Trophoblast cell (in vitro differentiated cells and primary cell): ENCODE measurements around the gene CALN1.

Source experiments
- DNase-seq, 2 donors: peaks; one replicate each; pipeline ENCODE4 v3.0.0-alpha.2; 2016
- H2AFZ ChIP-seq: 2 replicates; pipeline ENCODE4 v1.6.1; 2013; ENCODE audit warnings: low read length, moderate library complexity, mild to moderate bottlenecking; ENCODE audit not compliant: insufficient read depth, poor library complexity
- H2AK5ac ChIP-seq: 2 replicates; pipeline ENCODE4 v1.6.1; 2013; ENCODE audit warnings: mild to moderate bottlenecking, low read length
- H2BK120ac ChIP-seq: 2 replicates; pipeline ENCODE4 v1.6.1; 2013; ENCODE audit warnings: low read length, mild to moderate bottlenecking, moderate library complexity; ENCODE audit not compliant: insufficient read depth, poor library complexity
- H2BK12ac ChIP-seq: 2 replicates; pipeline ENCODE4 v1.6.1; 2013; ENCODE audit warnings: mild to moderate bottlenecking, low read length, moderate library complexity
- H2BK5ac ChIP-seq: 2 replicates; pipeline ENCODE4 v1.6.1; 2013; ENCODE audit warnings: low read length, low read depth, moderate library complexity, mild to moderate bottlenecking; ENCODE audit not compliant: poor library complexity
- H3K14ac ChIP-seq: 2 replicates; pipeline ENCODE4 v1.6.1; 2013; ENCODE audit warnings: mild to moderate bottlenecking, low read length
- H3K18ac ChIP-seq: 2 replicates; pipeline ENCODE4 v1.6.1; 2013; ENCODE audit warnings: mild to moderate bottlenecking, low read length
- H3K23ac ChIP-seq: 2 replicates; pipeline ENCODE4 v1.6.1; 2013; ENCODE audit warnings: low read length
- H3K27ac ChIP-seq: 2 replicates; pipeline ENCODE4 v1.5.1; 2013; ENCODE audit warnings: low read depth, mild to moderate bottlenecking, inconsistent platforms, low read length, moderate library complexity
- H3K27me3 ChIP-seq: 2 replicates; pipeline ENCODE4 v1.6.1; 2013; ENCODE audit warnings: inconsistent platforms, mild to moderate bottlenecking, low read length, moderate library complexity; ENCODE audit not compliant: insufficient read depth
- H3K36me3 ChIP-seq, 2 experiments: 1 replicate in 1 of 2; 2 replicates in 1 of 2; pipeline ENCODE4 v1.6.1; 2013; ENCODE audit warnings: low read length in 2 of 2, mild to moderate bottlenecking in 2 of 2, moderate library complexity in 1 of 2; ENCODE audit not compliant: insufficient read depth in 2 of 2, control insufficient read depth in 1 of 2
- H3K4ac ChIP-seq: 2 replicates; pipeline ENCODE4 v1.6.1; 2013; ENCODE audit warnings: low read depth, mild to moderate bottlenecking, low read length, moderate library complexity
- H3K4me1 ChIP-seq, 2 experiments: 1 replicate in 1 of 2; 2 replicates in 1 of 2; pipeline ENCODE4 v1.6.1; 2013; ENCODE audit warnings: low read length in 2 of 2, mild to moderate bottlenecking in 2 of 2, moderate library complexity in 1 of 2; ENCODE audit not compliant: insufficient read depth in 2 of 2, control insufficient read depth in 1 of 2
- H3K4me2 ChIP-seq: 2 replicates; pipeline ENCODE4 v1.6.1; 2013; ENCODE audit warnings: inconsistent platforms, mild to moderate bottlenecking, low read length, moderate library complexity
- H3K4me3 ChIP-seq: 2 replicates; pipeline ENCODE4 v1.5.1; 2013; ENCODE audit warnings: mild to moderate bottlenecking, low read depth, low read length, inconsistent platforms
- H3K79me1 ChIP-seq: one replicate; pipeline ENCODE4 v1.6.1; 2013; ENCODE audit warnings: low read length
- H3K79me2 ChIP-seq: 2 replicates; pipeline ENCODE4 v1.6.1; 2013; ENCODE audit warnings: low read length, mild to moderate bottlenecking; ENCODE audit not compliant: control insufficient read depth, insufficient read depth, poor library complexity
- H3K9ac ChIP-seq: 2 replicates; pipeline ENCODE4 v1.6.1; 2013; ENCODE audit warnings: mild to moderate bottlenecking, low read length
- H3K9me3 ChIP-seq: 2 replicates; pipeline ENCODE4 v1.6.1; 2013; ENCODE audit warnings: low read depth, mild to moderate bottlenecking, control low read depth, inconsistent platforms, low read length; ENCODE audit not compliant: insufficient read depth
- H4K12ac ChIP-seq: 2 replicates; pipeline ENCODE4 v1.6.1; 2013; ENCODE audit warnings: low read depth, mild to moderate bottlenecking, low read length, moderate library complexity
- H4K8ac ChIP-seq: 2 replicates; pipeline ENCODE4 v1.6.1; 2013; ENCODE audit warnings: low read depth, mild to moderate bottlenecking, low read length, moderate library complexity
- H4K91ac ChIP-seq: one replicate; pipeline ENCODE4 v1.6.1; 2013; ENCODE audit warnings: low read depth, mild to moderate bottlenecking, low read length, moderate library complexity
- WGBS: extraction: QIAGEN DNeasy Blood & Tissue Kit; methylation state at CpG from one replicate; pipeline ENCODE4 v1.1.7; 2013; ENCODE audit warnings: missing lambda C conversion rate; ENCODE audit not compliant: insufficient read length, insufficient coverage; ENCODE audit errors: extremely low coverage; 5-methylcytosine and 5-hydroxymethylcytosine counted together

The CALN1 gene

DNA sequence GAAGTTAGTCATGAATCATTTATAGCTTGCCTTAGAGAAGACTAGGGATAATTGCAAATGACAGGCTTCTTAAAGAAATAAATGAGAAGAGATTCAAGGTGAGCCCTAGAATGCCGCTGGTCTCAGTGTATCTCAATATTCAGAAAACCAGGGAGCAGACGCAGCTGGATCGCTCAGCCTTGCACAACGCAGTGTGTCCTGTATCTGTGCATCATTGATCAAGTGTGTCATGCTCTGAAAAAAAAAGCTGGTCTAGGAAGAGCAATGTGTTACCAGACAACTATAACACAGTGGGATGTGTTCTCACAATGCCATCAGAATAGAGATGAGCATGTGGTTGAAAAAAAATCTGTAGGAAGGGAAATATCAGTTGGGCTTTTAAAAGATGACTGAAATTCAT lies 230.1 kb downstream of the CALN1 start:
- no peak overlapping the region for H4K12ac ChIP-seq
- no peak overlapping the region for H2BK12ac ChIP-seq
- WGBS = no CpG with 5 or more reads among the region's 4 CpGs
- H2AFZ ChIP-seq = no peak overlapping the region
- H3K79me1 ChIP-seq = no peaks in the 10 kb centered on the region
- H2BK5ac ChIP-seq = no peak overlapping the region
- H3K4me2 ChIP-seq = no peak overlapping the region
- H3K4me3 ChIP-seq = no peak overlapping the region
- no peaks in the 10 kb centered on the region for H3K27me3 ChIP-seq
- H3K4me1 ChIP-seq = no peaks in the 10 kb centered on the region
- H4K8ac ChIP-seq = no peak overlapping the region
- H3K9me3 ChIP-seq = no peaks in the 10 kb centered on the region
- no peak overlapping the region for H3K27ac ChIP-seq
- no peak overlapping the region for H3K14ac ChIP-seq
- no peak overlapping the region for H2AK5ac ChIP-seq
- H3K23ac ChIP-seq = no peak overlapping the region
- H3K36me3 ChIP-seq = no peaks in the 10 kb centered on the region
- no peak overlapping the region for H2BK120ac ChIP-seq
- H3K4ac ChIP-seq = no peak overlapping the region
- DNase-seq = no peak
- no peak overlapping the region for H4K91ac ChIP-seq
- no peak overlapping the region for H3K9ac ChIP-seq
- no peaks in the 10 kb centered on the region for H3K79me2 ChIP-seq
- no peak overlapping the region for H3K18ac ChIP-seq

DNA sequence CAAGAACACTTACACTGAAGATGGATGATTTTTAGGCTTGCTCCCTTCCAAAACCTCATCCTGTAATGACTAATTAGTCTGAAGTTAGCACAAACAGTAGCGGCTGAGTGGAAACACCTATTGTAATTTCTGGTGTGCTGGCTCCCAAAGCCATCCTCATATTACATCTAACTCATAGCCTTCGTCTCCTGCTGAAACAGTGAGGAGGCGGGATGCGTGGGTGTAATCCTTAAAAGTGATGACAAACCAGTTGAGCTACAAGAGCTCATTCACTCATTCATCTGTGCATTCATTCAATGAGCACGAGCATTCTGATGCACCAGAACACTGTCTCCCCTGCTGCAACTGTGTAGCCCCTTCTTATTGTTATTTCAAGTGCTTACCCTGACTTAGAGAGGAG lies 235.3 kb downstream of the CALN1 start:
- Histone ChIP-seq H3K27me3 (no peaks in the 10 kb centered on the region), H3K18ac (no peak overlapping the region), H2AK5ac (no peak overlapping the region), H3K4ac (no peak overlapping the region), H2BK12ac (no peak overlapping the region), H3K4me2 (no peak overlapping the region), H3K36me3 (no peaks in the 10 kb centered on the region), H4K12ac (no peak overlapping the region), H3K4me1 (no peaks in the 10 kb centered on the region), H2BK5ac (no peak overlapping the region), H4K8ac (no peak overlapping the region), H2BK120ac (no peak overlapping the region), H3K14ac (no peak overlapping the region), H3K79me1 (no peaks in the 10 kb centered on the region), H3K27ac (no peak overlapping the region), H3K4me3 (no peak overlapping the region), H3K9me3 (no peaks in the 10 kb centered on the region), H3K23ac (no peak overlapping the region), H3K9ac (no peak overlapping the region), H4K91ac (no peak overlapping the region), H2AFZ (no peak overlapping the region), H3K79me2 (no peaks in the 10 kb centered on the region)
- WGBS = no CpG with 5 or more reads among the region's 5 CpGs
- DNase-seq = no peak

DNA sequence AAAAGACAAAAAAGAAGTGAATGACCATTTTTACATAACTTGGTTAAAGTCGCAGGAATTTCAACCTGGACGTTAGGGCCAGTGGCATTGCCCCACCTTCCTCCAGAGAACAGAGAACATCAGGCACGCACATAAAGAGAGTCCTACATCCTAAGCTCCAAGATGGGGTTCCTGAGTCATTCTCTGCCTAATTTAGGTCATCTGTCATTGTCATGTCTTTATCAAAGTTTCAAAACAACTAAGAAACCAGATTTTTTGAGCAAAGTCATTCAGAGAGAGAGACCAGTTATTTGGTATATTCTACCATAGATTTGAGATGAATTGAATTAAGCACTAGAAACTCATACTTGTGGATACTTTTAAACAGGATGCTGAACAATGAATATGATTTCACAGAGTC lies 241.7 kb downstream of the CALN1 start:
- no peaks in the 10 kb centered on the region for H3K79me1 ChIP-seq
- no peak overlapping the region for H2AFZ ChIP-seq
- no peak overlapping the region for H3K9ac ChIP-seq
- H4K8ac ChIP-seq = no peak overlapping the region
- no peaks in the 10 kb centered on the region for H3K36me3 ChIP-seq
- no peak overlapping the region for H4K12ac ChIP-seq
- DNase-seq = no peak
- H2BK5ac ChIP-seq = no peak overlapping the region
- no peak overlapping the region for H3K4ac ChIP-seq
- H3K4me1 ChIP-seq = no peaks in the 10 kb centered on the region
- H3K27ac ChIP-seq = no peak overlapping the region
- H2BK120ac ChIP-seq = no peak overlapping the region
- no peaks in the 10 kb centered on the region for H3K27me3 ChIP-seq
- WGBS = no CpG with 5 or more reads among the region's 3 CpGs
- H2BK12ac ChIP-seq = no peak overlapping the region
- H3K18ac ChIP-seq = no peak overlapping the region
- H3K23ac ChIP-seq = no peak overlapping the region
- H3K14ac ChIP-seq = no peak overlapping the region
- H2AK5ac ChIP-seq = no peak overlapping the region
- H3K79me2 ChIP-seq = no peaks in the 10 kb centered on the region
- no peak overlapping the region for H3K4me3 ChIP-seq
- peaks cover 2% of the 10 kb centered on the region for H3K9me3 ChIP-seq
- H4K91ac ChIP-seq = no peak overlapping the region
- no peak overlapping the region for H3K4me2 ChIP-seq

DNA sequence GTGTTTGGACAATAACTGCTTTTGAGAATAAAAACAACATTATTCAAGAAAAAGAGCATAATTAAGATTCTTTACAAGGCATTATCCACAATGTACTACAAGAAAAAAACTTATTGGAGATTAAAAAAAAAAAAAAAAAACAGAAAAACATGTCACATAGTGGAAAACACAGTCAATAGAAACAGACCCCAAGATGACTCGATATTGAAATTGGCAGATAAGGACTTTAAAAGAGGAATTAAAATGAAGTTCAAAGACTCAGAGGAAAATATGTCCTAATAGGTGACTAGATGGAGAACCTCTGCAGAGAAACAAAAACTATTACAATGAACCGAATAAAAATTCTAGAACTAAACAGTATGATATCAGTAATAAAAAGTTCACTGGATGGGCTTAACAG lies 248.9 kb downstream of the CALN1 start:
- no peak overlapping the region for H3K9ac ChIP-seq
- H3K27me3 ChIP-seq = no peaks in the 10 kb centered on the region
- no peak overlapping the region for H4K12ac ChIP-seq
- H2AK5ac ChIP-seq = no peak overlapping the region
- no CpG with 5 or more reads among the region's 2 CpGs for WGBS
- H2AFZ ChIP-seq = no peak overlapping the region
- H3K27ac ChIP-seq = no peak overlapping the region
- H3K4me2 ChIP-seq = no peak overlapping the region
- no peak overlapping the region for H4K8ac ChIP-seq
- no peaks in the 10 kb centered on the region for H3K79me1 ChIP-seq
- H3K4me1 ChIP-seq = no peaks in the 10 kb centered on the region
- no peak overlapping the region for H3K4ac ChIP-seq
- H3K79me2 ChIP-seq = no peaks in the 10 kb centered on the region
- H2BK5ac ChIP-seq = no peak overlapping the region
- H3K18ac ChIP-seq = no peak overlapping the region
- no peak overlapping the region for H3K4me3 ChIP-seq
- no peak overlapping the region for H3K23ac ChIP-seq
- H4K91ac ChIP-seq = no peak overlapping the region
- DNase-seq = no peak
- H3K36me3 ChIP-seq = no peaks in the 10 kb centered on the region
- H2BK12ac ChIP-seq = no peak overlapping the region
- no peak overlapping the region for H3K14ac ChIP-seq
- no peak overlapping the region for H2BK120ac ChIP-seq
- H3K9me3 ChIP-seq = peaks cover 3% of the 10 kb centered on the region
